ENCODE results near the gene SKAP2. TPM values are rescaled to one million over a fixed set of nuclear protein-coding genes. Genes with fewer than 3 reads are reported as not detected.
A peak's percentile ranks its signal among the peaks of the same experiment; 100 is the strongest.

SKAP2 gene
- total and polyA plus RNA-seq, 2 of the 4 experiments (the other 2 are of a cell fraction): 5.7 to 7.4 TPM

- no peaks in the 10 kb centered on the region for H3K4me1 ChIP-seq (ENCODE audit: control insufficient read depth, insufficient read depth, low read length)
- H3K36me3 ChIP-seq (ENCODE audit: control insufficient read depth, insufficient read depth, low read length): peaks cover 2% of the 10 kb centered on the region; the same call in 1 of the 2 replicates
- no peak overlapping the region for H2AK5ac ChIP-seq (ENCODE audit: low read depth, low read length)
- H3K9ac ChIP-seq (ENCODE audit: low read depth, low read length): no peak overlapping the region
- POLR2A ChIA-PET (ENCODE audit: unreplicated experiment): no interaction called here
- H3K27me3 ChIP-seq (ENCODE audit: control insufficient read depth, insufficient read depth, low read length): no peaks in the 10 kb centered on the region
- H2BK15ac ChIP-seq (ENCODE audit: low read depth, low read length): no peak overlapping the region
- no peaks in the 10 kb centered on the region for H3K79me1 ChIP-seq (ENCODE audit: low read depth in 1 of 2, low read length in 2 of 2)
- DNase-seq (peak; percentile 3), ATAC-seq (ENCODE audit: low read depth) (no peak)
- H4K5ac ChIP-seq (ENCODE audit: low read depth, low read length): no peak overlapping the region
- H3K4ac ChIP-seq (ENCODE audit: low read depth, low read length): no peak overlapping the region
- H4K8ac ChIP-seq (ENCODE audit: low read depth in 2 of 2, low read length in 2 of 2): no peak overlapping the region
- H2BK5ac ChIP-seq (ENCODE audit: low read depth, low read length, poor library complexity, severe bottlenecking): no peak overlapping the region
- TF ChIP-seq CEBPB (IDR thresholded peaks at IDR 0.05; ENCODE audit: low read depth, low read length) (no peak), RFX5 (IDR thresholded peaks at IDR 0.05; ENCODE audit: low read depth, low read length) (no peak), MXI1 (IDR thresholded peaks at IDR 0.05; ENCODE audit: borderline replicate concordance, low read depth, low read length) (no peak), NFE2L2 (IDR thresholded peaks at IDR 0.05; ENCODE audit: low read depth, low read length) (no peak)
- TF ChIP-seq, protein P1, sequence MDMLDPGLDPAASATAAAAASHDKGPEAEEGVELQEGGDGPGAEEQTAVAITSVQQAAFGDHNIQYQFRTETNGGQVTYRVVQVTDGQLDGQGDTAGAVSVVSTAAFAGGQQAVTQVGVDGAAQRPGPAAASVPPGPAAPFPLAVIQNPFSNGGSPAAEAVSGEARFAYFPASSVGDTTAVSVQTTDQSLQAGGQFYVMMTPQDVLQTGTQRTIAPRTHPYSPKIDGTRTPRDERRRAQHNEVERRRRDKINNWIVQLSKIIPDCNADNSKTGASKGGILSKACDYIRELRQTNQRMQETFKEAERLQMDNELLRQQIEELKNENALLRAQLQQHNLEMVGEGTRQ (IDR thresholded peaks at IDR 0.05; ENCODE audit: low read depth, low read length): no peak
- TF ChIP-seq, protein P2, sequence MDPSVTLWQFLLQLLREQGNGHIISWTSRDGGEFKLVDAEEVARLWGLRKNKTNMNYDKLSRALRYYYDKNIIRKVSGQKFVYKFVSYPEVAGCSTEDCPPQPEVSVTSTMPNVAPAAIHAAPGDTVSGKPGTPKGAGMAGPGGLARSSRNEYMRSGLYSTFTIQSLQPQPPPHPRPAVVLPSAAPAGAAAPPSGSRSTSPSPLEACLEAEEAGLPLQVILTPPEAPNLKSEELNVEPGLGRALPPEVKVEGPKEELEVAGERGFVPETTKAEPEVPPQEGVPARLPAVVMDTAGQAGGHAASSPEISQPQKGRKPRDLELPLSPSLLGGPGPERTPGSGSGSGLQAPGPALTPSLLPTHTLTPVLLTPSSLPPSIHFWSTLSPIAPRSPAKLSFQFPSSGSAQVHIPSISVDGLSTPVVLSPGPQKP (IDR thresholded peaks at IDR 0.05; ENCODE audit: borderline replicate concordance, low read depth, low read length): no peak
- no CpG with 5 or more reads among the region's 2 CpGs for WGBS, 2 experiments (ENCODE audit: extremely low coverage in 2 of 2, insufficient read length in 1 of 2)
- in situ Hi-C loops (cut with MboI; ENCODE audit: low sequenced_read_pairs) (no loop called here), intact Hi-C loops (cut with micrococcal nuclease) (no loop called here), dilution Hi-C loops (cut with HindIII; ENCODE audit: low sequenced_read_pairs, unreplicated experiment) (no loop called here)
- H2BK20ac ChIP-seq (ENCODE audit: low read depth, low read length): no peak overlapping the region
- BruUV-seq (replicated peaks): no TSS peak
- H3K4me2 ChIP-seq (ENCODE audit: low read depth, low read length): no peak overlapping the region
- CTCF ChIA-PET: no interaction called here
- H4K20me1 ChIP-seq (ENCODE audit: insufficient read depth, low read length): no peaks in the 10 kb centered on the region
- H3K56ac ChIP-seq (ENCODE audit: extremely low read depth, insufficient read depth, low read length): no peak overlapping the region
- no peak overlapping the region for H3K14ac ChIP-seq (replicated peaks; ENCODE audit: low read depth, low read length)
- no peak overlapping the region for H4K91ac ChIP-seq (ENCODE audit: insufficient read depth, low read depth, low read length)
- H3K9me3 ChIP-seq (ENCODE audit: control insufficient read depth, insufficient read depth, low read length): no peaks in the 10 kb centered on the region
- H3K9me1 ChIP-seq (ENCODE audit: insufficient read depth, low read length): no peaks in the 10 kb centered on the region
- no peak overlapping the region for H3K23ac ChIP-seq (ENCODE audit: low read depth, low read length)
- H2AFZ ChIP-seq (replicated peaks; ENCODE audit: low read length, poor library complexity): no peak overlapping the region
- no peak overlapping the region for H2BK120ac ChIP-seq (ENCODE audit: low read depth, low read length)
- no peak overlapping the region for H3K18ac ChIP-seq (ENCODE audit: low read depth, low read length)
- no peak overlapping the region for H2AK9ac ChIP-seq (replicated peaks; ENCODE audit: low read depth, low read length, poor library complexity)
- no peak overlapping the region for H3K27ac ChIP-seq (ENCODE audit: insufficient read depth, low read length)
- no peak overlapping the region for H3K4me3 ChIP-seq (ENCODE audit: insufficient read depth, low read depth, low read length)
Observed at GRCh38 chr7:26842897-26843296, 21.5 kb downstream of the SKAP2 start.
